ENCODE data around the gene KLHDC9. TPM values are rescaled to one million over a fixed set of nuclear protein-coding genes. Genes with fewer than 3 reads are reported as not detected.

Gene KLHDC9
- total and polyA plus RNA-seq, 2 of the 13 experiments (the other 11 are each of a cell fraction or from before 2014, with no cell fraction given): 2.9 TPM

DNA sequence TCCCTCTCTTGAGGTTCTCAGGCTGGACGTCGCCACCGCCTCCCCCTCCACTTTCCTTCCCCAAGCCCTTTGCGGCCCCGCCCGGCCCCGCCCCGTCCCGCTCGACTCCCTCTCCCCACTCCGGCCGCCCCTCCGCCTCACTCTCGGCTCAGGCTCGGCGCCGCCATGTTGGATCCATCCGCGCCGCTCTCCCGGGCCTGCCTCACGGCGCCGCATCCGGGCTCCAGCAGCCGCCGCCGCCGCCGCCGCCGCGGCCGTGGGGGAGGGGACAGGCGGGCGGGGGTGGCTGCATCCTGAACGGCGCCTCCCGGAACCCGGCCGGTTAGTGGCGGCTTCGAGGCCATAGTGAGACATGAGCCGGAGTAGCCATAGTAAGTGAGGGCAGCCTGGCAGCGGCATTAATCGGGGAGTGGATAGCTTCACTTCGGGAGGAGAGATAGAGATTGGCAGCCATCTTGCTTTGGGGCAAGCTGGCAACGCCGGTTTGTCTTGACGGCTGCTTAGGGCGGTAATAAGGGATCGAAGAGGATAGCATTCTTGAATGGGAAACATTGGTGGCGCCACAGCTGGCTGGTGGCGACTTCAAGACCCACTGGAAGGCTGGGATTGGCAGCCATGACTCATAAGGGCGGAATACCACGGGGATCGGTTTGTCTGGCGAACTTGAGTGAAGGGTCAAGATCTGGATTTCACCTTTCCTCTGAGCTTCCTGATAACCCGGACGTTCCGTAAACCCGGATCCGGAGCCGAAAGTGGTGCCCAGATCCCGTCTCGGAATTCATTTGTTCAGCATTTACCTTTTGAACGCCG lies 34.5 kb downstream of the KLHDC9 start, which contains the start of gene DEDD (continued):
- TF ChIP-seq, protein P1, sequence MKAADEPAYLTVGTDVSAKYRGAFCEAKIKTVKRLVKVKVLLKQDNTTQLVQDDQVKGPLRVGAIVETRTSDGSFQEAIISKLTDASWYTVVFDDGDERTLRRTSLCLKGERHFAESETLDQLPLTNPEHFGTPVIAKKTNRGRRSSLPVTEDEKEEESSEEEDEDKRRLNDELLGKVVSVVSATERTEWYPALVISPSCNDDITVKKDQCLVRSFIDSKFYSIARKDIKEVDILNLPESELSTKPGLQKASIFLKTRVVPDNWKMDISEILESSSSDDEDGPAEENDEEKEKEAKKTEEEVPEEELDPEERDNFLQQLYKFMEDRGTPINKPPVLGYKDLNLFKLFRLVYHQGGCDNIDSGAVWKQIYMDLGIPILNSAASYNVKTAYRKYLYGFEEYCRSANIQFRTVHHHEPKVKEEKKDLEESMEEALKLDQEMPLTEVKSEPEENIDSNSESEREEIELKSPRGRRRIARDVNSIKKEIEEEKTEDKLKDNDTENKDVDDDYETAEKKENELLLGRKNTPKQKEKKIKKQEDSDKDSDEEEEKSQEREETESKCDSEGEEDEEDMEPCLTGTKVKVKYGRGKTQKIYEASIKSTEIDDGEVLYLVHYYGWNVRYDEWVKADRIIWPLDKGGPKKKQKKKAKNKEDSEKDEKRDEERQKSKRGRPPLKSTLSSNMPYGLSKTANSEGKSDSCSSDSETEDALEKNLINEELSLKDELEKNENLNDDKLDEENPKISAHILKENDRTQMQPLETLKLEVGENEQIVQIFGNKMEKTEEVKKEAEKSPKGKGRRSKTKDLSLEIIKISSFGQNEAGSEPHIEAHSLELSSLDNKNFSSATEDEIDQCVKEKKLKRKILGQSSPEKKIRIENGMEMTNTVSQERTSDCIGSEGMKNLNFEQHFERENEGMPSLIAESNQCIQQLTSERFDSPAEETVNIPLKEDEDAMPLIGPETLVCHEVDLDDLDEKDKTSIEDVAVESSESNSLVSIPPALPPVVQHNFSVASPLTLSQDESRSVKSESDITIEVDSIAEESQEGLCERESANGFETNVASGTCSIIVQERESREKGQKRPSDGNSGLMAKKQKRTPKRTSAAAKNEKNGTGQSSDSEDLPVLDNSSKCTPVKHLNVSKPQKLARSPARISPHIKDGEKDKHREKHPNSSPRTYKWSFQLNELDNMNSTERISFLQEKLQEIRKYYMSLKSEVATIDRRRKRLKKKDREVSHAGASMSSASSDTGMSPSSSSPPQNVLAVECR (CRISPR knock-in tag; IDR thresholded peaks at IDR 0.05; ENCODE audit: borderline replicate concordance): peak; percentile 40; the same call in 1 of the 2 replicates
- TF ChIP-seq REPIN1 (CRISPR knock-in tag; IDR thresholded peaks at IDR 0.05; ENCODE audit: borderline replicate concordance, low read depth): peak; percentile 70
- peak; percentile 79 for TF ChIP-seq ASH2L (IDR thresholded peaks at IDR 0.05; ENCODE audit: insufficient read length, low read depth, low read length)
- no peak for TF ChIP-seq ZNF263 (CRISPR knock-in tag; IDR thresholded peaks at IDR 0.05)
- TF ChIP-seq SMAD1 (CRISPR knock-in tag; IDR thresholded peaks at IDR 0.05; ENCODE audit: borderline replicate concordance, low read depth): 0 out of 2 replicates have a peak, but pooled peaks have one; percentile 22
- TF ChIP-seq, protein P2, sequence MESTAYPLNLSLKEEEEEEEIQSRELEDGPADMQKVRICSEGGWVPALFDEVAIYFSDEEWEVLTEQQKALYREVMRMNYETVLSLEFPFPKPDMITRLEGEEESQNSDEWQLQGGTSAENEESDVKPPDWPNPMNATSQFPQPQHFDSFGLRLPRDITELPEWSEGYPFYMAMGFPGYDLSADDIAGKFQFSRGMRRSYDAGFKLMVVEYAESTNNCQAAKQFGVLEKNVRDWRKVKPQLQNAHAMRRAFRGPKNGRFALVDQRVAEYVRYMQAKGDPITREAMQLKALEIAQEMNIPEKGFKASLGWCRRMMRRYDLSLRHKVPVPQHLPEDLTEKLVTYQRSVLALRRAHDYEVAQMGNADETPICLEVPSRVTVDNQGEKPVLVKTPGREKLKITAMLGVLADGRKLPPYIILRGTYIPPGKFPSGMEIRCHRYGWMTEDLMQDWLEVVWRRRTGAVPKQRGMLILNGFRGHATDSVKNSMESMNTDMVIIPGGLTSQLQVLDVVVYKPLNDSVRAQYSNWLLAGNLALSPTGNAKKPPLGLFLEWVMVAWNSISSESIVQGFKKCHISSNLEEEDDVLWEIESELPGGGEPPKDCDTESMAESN (CRISPR knock-in tag; conservative IDR thresholded peaks at IDR 0.05): peak; percentile 59; the same call in 1 of the 2 replicates
- TF ChIP-seq, protein P3, sequence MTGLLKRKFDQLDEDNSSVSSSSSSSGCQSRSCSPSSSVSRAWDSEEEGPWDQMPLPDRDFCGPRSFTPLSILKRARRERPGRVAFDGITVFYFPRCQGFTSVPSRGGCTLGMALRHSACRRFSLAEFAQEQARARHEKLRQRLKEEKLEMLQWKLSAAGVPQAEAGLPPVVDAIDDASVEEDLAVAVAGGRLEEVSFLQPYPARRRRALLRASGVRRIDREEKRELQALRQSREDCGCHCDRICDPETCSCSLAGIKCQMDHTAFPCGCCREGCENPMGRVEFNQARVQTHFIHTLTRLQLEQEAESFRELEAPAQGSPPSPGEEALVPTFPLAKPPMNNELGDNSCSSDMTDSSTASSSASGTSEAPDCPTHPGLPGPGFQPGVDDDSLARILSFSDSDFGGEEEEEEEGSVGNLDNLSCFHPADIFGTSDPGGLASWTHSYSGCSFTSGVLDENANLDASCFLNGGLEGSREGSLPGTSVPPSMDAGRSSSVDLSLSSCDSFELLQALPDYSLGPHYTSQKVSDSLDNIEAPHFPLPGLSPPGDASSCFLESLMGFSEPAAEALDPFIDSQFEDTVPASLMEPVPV (CRISPR knock-in tag; IDR thresholded peaks at IDR 0.05): 0 out of 2 replicates have a peak, but pooled peaks have one; percentile 43
- TF ChIP-seq RELA (CRISPR knock-in tag; IDR thresholded peaks at IDR 0.05): no peak
- TF ChIP-seq, protein P4, sequence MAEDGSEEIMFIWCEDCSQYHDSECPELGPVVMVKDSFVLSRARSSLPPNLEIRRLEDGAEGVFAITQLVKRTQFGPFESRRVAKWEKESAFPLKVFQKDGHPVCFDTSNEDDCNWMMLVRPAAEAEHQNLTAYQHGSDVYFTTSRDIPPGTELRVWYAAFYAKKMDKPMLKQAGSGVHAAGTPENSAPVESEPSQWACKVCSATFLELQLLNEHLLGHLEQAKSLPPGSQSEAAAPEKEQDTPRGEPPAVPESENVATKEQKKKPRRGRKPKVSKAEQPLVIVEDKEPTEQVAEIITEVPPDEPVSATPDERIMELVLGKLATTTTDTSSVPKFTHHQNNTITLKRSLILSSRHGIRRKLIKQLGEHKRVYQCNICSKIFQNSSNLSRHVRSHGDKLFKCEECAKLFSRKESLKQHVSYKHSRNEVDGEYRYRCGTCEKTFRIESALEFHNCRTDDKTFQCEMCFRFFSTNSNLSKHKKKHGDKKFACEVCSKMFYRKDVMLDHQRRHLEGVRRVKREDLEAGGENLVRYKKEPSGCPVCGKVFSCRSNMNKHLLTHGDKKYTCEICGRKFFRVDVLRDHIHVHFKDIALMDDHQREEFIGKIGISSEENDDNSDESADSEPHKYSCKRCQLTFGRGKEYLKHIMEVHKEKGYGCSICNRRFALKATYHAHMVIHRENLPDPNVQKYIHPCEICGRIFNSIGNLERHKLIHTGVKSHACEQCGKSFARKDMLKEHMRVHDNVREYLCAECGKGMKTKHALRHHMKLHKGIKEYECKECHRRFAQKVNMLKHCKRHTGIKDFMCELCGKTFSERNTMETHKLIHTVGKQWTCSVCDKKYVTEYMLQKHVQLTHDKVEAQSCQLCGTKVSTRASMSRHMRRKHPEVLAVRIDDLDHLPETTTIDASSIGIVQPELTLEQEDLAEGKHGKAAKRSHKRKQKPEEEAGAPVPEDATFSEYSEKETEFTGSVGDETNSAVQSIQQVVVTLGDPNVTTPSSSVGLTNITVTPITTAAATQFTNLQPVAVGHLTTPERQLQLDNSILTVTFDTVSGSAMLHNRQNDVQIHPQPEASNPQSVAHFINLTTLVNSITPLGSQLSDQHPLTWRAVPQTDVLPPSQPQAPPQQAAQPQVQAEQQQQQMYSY (CRISPR knock-in tag; IDR thresholded peaks at IDR 0.05): peak; percentile 94
- TF ChIP-seq SALL1 (CRISPR knock-in tag; IDR thresholded peaks at IDR 0.05): peak; percentile 6; the same call in 1 of the 2 replicates
- TF ChIP-seq ZNF816 (CRISPR knock-in tag; IDR thresholded peaks at IDR 0.05; ENCODE audit: borderline replicate concordance): no peak
- peak; percentile 65; the same call in 1 of the 2 replicates for TF ChIP-seq ZIK1 (CRISPR knock-in tag; IDR thresholded peaks at IDR 0.05; ENCODE audit: borderline replicate concordance, low read depth)
- no peak for TF ChIP-seq DMAP1 (CRISPR knock-in tag; IDR thresholded peaks at IDR 0.05)
- TF ChIP-seq MAF1 (CRISPR knock-in tag; IDR thresholded peaks at IDR 0.05; ENCODE audit: borderline replicate concordance): no peak

All from HepG2 (cell line).